NCI-H524 treated with DMSO at 0.1 percent for 48 hours (cell line): ENCODE data around the gene CLSTN2.
A peak's percentile ranks its signal among the peaks of the same experiment; 100 is the strongest.

Source experiments
- DNase-seq: peaks from one replicate; lab custom pipeline; 2025; lab: John Stamatoyannopoulos, UW

CLSTN2 gene

GRCh38 chr3:140427786-140428185 lies 492.8 kb downstream of the CLSTN2 start:
- no peak for DNase-seq

GRCh38 chr3:140428380-140428779 lies 493.4 kb downstream of the CLSTN2 start:
- no peak for DNase-seq

DNA sequence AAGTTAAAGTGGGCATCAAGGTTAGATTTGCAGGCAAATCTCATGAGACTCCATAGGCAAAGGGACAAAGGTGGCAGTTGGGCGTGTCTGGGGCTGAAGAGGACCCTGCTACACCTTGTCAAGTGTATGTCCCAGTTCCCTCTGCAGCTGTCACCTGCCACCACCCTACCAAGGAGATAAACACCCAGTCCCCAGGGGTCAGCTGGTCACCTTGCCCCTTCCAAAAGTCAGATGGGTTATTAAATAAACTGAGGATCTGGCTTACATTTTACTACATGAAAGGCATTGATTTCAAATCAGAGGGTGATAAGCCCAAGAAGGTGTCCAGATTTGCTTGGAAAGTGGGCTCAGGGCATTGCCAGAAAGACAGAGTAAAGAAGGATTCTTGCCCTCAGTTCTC lies 494.8 kb downstream of the CLSTN2 start:
- DNase-seq = no peak

- no peak for DNase-seq
These were observed 495.5 kb downstream of the CLSTN2 start for GRCh38 chr3:140430494-140430893.

DNA sequence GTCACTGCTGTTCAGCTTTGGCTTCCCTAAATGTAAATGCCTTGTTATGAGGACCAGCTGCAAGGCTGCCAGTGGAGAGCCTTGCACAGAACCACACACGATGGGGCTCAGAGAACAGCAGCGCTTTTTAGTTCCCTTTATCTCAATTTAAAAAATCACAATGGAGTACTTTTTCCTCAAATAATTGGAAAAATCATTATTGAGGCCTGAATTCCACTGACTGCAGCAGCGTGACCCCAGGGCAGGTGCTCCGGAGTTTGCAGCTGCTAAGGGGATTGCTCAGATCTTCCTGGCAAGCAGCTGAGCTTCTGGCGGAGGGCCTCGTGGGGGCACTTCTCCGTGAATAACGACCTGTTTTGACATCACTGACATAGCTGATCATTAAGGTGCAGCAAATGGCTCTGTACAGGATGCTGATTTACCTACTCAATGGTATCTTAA lies 497.3 kb downstream of the CLSTN2 start:
- DNase-seq = peak; percentile 64

DNA sequence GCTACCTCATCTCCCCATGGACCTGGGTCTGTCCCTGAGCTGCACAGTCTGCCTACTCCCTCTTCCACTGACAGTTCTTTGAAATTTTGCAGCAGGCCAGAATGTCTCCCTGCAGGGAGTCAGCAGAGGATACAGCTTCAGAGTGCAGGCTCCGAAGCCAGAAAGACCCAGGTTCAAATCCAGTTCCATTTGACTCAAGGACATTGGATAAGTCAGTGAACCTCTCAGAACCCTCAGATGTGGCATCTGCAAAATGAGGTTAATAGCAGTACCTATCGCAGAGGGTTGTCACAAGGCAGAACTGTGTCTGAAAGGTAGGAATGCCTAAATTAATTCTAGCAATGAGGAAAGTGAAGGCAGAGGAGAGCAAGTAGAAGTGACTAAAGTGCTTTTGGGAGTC lies 498.4 kb downstream of the CLSTN2 start:
- DNase-seq = no peak

- DNase-seq = no peak
These were observed 499.4 kb downstream of the CLSTN2 start for GRCh38 chr3:140434261-140434905.

DNA sequence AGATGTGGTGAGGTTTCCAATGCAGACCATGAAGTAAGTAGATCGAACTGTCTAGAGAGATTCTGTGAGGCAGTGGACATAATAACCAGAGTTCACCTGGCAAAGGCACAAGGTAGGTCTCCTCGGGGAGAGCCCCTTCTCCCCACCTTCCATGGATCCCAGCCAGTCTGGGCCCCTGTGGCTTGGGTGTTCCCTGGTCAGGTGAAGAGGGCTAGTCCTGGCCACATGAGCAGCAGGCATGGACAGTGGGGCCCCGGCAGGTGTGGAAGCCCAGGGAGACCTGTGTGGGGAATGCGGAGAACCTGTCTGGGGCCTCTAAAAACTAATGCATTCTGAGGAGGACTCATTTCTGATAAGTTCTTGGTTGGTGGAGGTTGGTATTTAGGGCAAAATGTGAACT lies 501.4 kb downstream of the CLSTN2 start:
- no peak for DNase-seq

DNA sequence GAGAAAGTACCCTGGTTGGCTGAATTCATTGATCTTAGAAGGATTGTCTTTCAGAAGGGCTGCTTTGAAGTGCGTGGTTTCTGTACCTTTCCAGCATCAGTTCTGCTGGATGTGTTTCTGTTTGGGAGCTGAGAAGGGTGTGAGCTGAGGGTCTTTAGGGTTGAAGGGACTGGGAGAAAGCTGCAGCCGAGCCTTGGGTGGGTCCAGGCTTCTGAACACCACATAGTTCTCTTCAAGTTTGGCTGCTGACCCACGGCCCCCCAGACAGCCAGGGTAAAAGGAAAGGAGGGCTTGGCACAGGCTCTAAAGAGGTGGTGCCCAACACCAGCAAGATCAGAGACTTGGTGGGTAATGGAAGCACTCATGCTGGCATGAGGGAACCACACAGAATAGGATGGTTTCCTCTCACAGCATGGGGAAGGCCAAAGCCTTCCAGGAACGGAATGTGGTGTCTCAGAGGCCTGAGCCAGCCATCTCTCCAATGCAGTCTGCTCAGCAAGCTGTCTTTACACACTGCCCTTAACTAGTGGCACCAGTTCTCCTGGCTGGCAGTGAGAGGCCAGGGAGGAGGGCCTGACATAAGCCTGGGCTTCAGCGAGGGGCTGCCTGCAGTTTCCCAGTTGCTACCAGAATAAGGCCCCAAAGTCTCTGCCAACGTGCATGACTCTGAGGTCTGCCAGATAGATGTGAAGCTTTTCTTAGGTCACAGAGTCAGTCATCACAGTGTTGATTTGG lies 503.9 kb downstream of the CLSTN2 start:
- DNase-seq = no peak

DNA sequence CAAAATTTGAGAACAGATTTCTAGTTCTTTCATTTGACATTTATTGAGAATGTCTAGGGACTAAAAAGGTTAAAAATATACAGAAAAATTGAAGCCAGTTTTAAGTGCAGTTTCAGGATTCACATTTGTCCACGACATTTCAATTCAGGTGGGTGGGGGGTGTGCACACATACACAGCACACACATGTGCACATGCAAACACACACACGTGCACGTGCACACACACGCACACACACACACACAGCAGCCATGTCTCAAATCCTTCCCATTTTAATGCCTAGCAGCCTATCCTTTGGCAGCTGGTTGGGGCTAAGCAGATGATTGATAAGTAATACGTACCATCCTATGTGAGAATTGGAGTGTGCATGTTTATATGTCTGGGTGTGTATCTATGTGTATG lies 504.5 kb downstream of the CLSTN2 start:
- no peak for DNase-seq

DNA sequence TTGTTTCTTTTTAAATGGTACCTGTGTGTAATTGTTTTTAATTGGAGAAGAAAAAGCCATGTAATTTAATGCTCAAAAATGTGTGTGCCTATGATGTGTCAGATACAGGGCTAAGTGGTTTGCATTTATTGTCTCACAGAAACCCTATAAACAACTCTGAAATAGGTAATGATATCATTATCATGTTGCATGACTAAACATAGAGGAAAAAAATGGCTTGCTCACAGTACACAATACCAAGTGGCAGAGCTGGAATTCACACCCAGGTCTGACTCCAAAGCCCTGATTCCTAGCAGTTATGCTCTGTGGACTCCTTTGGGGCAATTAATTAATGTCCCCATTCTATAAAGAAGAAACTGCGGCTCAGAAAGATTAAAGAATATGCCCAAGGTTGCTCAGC lies 505.5 kb downstream of the CLSTN2 start:
- no peak for DNase-seq

- no peak for DNase-seq
These were observed 506.0 kb downstream of the CLSTN2 start for GRCh38 chr3:140441006-140441405.

DNA sequence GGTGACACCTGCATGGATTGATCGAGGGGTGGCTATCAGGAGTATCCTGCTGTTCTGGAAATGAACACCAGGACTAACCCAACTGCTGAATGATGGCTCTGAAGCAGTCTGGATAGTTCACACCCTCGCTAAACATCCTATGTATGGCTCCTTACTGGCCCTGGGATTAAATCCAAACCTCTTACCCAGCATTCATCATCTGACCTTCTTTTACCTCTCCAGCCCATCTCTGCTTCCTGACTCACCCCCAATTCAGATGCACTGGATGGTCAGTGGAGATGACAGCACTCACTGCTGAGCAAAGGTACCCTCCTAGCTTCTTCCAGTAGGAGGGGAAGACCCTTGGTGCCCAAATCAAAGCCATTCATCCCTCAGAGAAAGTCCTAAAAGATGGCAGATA lies 507.6 kb downstream of the CLSTN2 start:
- no peak for DNase-seq

GRCh38 chr3:140443073-140443472 lies 508.1 kb downstream of the CLSTN2 start:
- DNase-seq = no peak

GRCh38 chr3:140443806-140444205 lies 508.8 kb downstream of the CLSTN2 start:
- DNase-seq = no peak

DNA sequence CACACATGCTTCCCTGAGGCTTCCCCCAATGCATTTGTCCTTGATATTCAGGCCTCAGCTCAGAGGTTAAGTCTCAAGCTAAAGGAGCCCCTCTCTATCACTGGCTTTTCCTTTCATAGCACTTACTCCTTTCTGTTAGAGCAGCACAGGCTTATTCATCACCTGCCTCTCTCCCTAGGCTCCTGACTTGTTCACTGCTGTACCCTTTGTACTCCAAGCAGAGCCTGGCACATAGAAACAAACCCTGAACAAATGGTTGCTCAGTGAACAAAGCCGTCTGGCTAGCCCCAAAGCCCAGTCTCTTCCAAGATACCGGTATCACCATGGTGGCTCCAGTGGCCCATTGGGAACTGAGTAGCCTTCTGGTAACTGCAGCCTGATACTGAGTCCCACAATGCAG lies 511.7 kb downstream of the CLSTN2 start:
- DNase-seq = no peak

DNA sequence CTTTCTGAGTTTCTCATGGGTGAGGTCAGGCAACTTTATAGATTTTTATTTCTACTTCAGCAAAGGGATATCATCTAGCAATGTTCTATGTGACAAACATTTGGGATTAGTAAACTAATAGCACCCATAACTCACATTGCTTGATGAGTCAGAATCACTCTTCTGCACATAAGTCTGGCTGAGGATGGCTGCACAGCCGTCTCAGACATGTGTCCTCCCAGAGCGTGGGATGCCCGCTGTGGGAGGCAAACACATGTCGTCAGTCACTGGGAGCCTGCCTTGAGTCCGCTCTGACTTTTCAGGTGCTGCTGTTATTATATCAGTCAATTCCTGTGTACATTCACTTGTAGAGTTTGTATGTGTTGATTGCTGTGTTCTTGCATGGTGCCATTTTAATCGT lies 512.2 kb downstream of the CLSTN2 start:
- DNase-seq = no peak

DNA sequence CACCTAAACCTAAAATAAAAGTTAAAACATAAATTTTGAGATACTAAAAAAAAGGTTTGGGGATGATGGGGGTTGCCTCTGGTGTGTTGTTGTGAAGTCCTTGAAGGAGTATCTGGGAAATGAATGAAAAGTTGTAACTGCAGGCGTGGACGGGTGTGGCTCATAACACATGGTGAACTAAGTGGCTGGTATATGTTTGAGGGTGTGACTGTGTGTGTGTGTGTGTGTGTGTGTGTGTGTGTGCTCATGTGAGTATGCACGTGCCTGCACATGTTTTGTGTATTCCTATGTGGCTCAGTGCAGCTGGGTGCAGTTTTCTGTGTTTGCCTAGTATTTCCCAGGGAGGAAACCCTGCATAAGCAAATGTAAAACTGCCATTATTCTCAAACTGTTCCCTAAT lies 513.0 kb downstream of the CLSTN2 start:
- DNase-seq = no peak

GRCh38 chr3:140449413-140450256 lies 514.6 kb downstream of the CLSTN2 start:
- no peak for DNase-seq

- DNase-seq = no peak
These were observed 518.8 kb downstream of the CLSTN2 start for GRCh38 chr3:140453750-140454149.

DNA sequence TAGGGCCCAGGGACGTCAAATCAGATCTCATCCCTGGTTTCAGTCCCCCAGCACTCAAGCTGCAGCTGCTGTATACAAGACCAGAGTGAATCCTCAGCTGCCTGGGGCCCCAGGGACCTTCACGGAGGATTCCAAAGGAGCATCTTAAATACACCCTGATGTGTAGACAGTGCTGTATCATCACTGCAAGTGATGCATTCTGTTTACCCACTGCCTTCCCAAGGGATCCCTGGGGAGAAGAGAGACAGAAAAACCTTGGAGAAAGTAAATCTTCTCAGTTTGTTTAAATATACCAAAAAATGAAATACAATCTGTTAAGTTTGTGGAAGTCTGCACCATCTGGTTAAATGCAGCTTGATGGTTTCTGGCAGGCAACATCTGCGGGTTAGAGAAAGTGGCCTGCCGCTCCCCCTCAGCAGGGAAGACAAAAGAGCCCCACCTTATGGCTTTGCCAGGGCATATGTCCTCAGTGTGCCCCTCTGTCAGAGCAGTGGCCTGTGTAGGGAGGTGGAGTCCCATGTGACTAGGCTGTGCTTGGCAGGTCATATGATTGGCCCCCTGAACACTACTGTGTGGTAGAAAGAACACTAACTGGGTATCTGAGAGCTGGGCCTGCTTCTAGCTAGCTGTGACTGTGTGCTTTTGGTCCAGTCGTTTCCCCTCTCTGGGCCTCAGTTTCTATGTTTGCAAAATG lies 520.7 kb downstream of the CLSTN2 start:
- DNase-seq = peak; percentile 93

DNA sequence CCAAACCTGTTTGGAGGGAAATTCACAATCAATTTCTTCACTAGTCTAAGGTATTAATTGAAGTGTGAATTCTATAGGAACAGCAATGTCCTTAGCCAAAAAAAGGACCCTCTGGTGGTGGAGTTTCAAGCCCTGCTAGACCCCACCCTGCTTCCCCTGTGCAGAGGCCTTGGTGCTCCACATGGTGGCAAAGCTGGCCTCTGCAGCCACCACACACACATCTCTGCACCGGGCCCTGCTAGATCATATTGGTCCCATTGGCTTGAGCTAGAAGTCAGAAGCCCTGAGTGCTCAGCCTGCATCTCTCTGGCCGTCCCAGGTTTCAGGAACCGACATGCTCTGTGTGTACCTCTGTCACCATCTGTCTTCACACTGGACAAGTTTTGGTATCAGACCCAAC lies 522.0 kb downstream of the CLSTN2 start:
- DNase-seq = no peak
